Measurements from ENCODE around the gene ANKMY1. TPM values are rescaled to one million over a fixed set of nuclear protein-coding genes. Genes with fewer than 3 reads are reported as not detected.

The ANKMY1 gene
- total and polyA plus RNA-seq, 2 of the 13 experiments (the other 11 are each of a cell fraction or from before 2014, with no cell fraction given): 11.7 to 18.8 TPM

GRCh38 chr2:240568678-240569522 is 11.1 kb upstream of the ANKMY1 start (continued):
- TF ChIP-seq IKZF4 (CRISPR knock-in tag; IDR thresholded peaks at IDR 0.05; ENCODE audit: borderline replicate concordance, low read depth, not compliant biosample characterization) (no peak), ZNF333 (CRISPR knock-in tag; IDR thresholded peaks at IDR 0.05; ENCODE audit: borderline replicate concordance) (0 out of 2 replicates have a peak, but pooled peaks have one; percentile 41), TRIM24 (CRISPR knock-in tag; IDR thresholded peaks at IDR 0.05) (no peak), ZNF33A (CRISPR knock-in tag; IDR thresholded peaks at IDR 0.05; ENCODE audit: borderline replicate concordance) (no peak), ZNF562 (CRISPR knock-in tag; IDR thresholded peaks at IDR 0.05; ENCODE audit: borderline replicate concordance) (no peak), SKIL (CRISPR knock-in tag; IDR thresholded peaks at IDR 0.05; ENCODE audit: borderline replicate concordance) (no peak), THAP7 (CRISPR knock-in tag; IDR thresholded peaks at IDR 0.05) (no peak), ZNF790 (CRISPR knock-in tag; IDR thresholded peaks at IDR 0.05; ENCODE audit: borderline replicate concordance) (no peak), HMG20A (CRISPR knock-in tag; IDR thresholded peaks at IDR 0.05; ENCODE audit: borderline replicate concordance) (no peak), POLR2G (IDR thresholded peaks at IDR 0.05; ENCODE audit: low read depth, low read length) (no peak), NFAT5 (CRISPR knock-in tag; IDR thresholded peaks at IDR 0.05) (no peak)

All from HepG2 (cell line).